OCI-LY7 (cell line): ENCODE results near the gene PBX1.

Experiments
- EZH2phosphoT487 ChIP-seq: fragments of 200-600 bp; sonication (generic); IDR thresholded peaks from 2 replicates; pipeline ENCODE4 v1.6.1; 2018; ENCODE audit warnings: low read depth, borderline replicate concordance, mild to moderate bottlenecking, mixed run types, antibody characterized with exemption, low read length, moderate library complexity, mixed read lengths
- TF ChIP-seq, protein P1 (sequence below): fragments of 200-600 bp; sonication (generic); conservative IDR thresholded peaks from 2 replicates; pipeline ENCODE4 v1.5.1; 2014; ENCODE audit warnings: mild to moderate bottlenecking, antibody characterized with exemption, low read length, moderate library complexity, mixed read lengths

- TF ChIP-seq, protein P1, sequence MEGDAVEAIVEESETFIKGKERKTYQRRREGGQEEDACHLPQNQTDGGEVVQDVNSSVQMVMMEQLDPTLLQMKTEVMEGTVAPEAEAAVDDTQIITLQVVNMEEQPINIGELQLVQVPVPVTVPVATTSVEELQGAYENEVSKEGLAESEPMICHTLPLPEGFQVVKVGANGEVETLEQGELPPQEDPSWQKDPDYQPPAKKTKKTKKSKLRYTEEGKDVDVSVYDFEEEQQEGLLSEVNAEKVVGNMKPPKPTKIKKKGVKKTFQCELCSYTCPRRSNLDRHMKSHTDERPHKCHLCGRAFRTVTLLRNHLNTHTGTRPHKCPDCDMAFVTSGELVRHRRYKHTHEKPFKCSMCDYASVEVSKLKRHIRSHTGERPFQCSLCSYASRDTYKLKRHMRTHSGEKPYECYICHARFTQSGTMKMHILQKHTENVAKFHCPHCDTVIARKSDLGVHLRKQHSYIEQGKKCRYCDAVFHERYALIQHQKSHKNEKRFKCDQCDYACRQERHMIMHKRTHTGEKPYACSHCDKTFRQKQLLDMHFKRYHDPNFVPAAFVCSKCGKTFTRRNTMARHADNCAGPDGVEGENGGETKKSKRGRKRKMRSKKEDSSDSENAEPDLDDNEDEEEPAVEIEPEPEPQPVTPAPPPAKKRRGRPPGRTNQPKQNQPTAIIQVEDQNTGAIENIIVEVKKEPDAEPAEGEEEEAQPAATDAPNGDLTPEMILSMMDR = no peak
- TF ChIP-seq EZH2phosphoT487 = no peak
These were observed 30.4 kb downstream of the PBX1 start for GRCh38 chr1:164589408-164589807.
